IPS-11a (cell line): ENCODE data around the gene TMEM245.

Experiments used
- H3K4me3 ChIP-seq: one replicate; pipeline ENCODE4 v1.5.1; 2013; ENCODE audit warnings: low read depth, low read length, control low read depth

The TMEM245 gene

GRCh38 chr9:109107402-109108240, 12.1 kb downstream of the TMEM245 start:
- H3K4me3 ChIP-seq = no peak overlapping the region

GRCh38 chr9:109101810-109102209, 17.9 kb downstream of the TMEM245 start:
- no peak overlapping the region for H3K4me3 ChIP-seq

GRCh38 chr9:109101202-109101595, 18.5 kb downstream of the TMEM245 start:
- H3K4me3 ChIP-seq = no peak overlapping the region

GRCh38 chr9:109100543-109101201, 19.1 kb downstream of the TMEM245 start:
- no peak overlapping the region for H3K4me3 ChIP-seq

GRCh38 chr9:109098960-109099308, 20.8 kb downstream of the TMEM245 start:
- no peak overlapping the region for H3K4me3 ChIP-seq

GRCh38 chr9:109098171-109098959, 21.4 kb downstream of the TMEM245 start:
- H3K4me3 ChIP-seq = no peak overlapping the region

GRCh38 chr9:109097146-109097545, 22.6 kb downstream of the TMEM245 start:
- H3K4me3 ChIP-seq = no peak overlapping the region

GRCh38 chr9:109095321-109095720, 24.4 kb downstream of the TMEM245 start:
- no peak overlapping the region for H3K4me3 ChIP-seq

- H3K4me3 ChIP-seq = no peak overlapping the region
These were observed 25.5 kb downstream of the TMEM245 start for GRCh38 chr9:109094268-109094667.

- no peak overlapping the region for H3K4me3 ChIP-seq
These were observed 27.2 kb downstream of the TMEM245 start for GRCh38 chr9:109092587-109092986.

GRCh38 chr9:109092051-109092580, 27.6 kb downstream of the TMEM245 start:
- H3K4me3 ChIP-seq = no peak overlapping the region

- H3K4me3 ChIP-seq = no peak overlapping the region
These were observed 31.5 kb downstream of the TMEM245 start for GRCh38 chr9:109088221-109088620.

GRCh38 chr9:109087795-109088194, 32.0 kb downstream of the TMEM245 start:
- no peak overlapping the region for H3K4me3 ChIP-seq

GRCh38 chr9:109086221-109086620, 33.5 kb downstream of the TMEM245 start:
- H3K4me3 ChIP-seq = no peak overlapping the region

GRCh38 chr9:109085510-109085909, 34.2 kb downstream of the TMEM245 start:
- no peak overlapping the region for H3K4me3 ChIP-seq

- no peak overlapping the region for H3K4me3 ChIP-seq
These were observed 35.8 kb downstream of the TMEM245 start for GRCh38 chr9:109083813-109084405.

- no peak overlapping the region for H3K4me3 ChIP-seq
These were observed 36.6 kb downstream of the TMEM245 start for GRCh38 chr9:109083141-109083540.

- no peak overlapping the region for H3K4me3 ChIP-seq
These were observed 37.6 kb downstream of the TMEM245 start for GRCh38 chr9:109082091-109082620.

- no peak overlapping the region for H3K4me3 ChIP-seq
These were observed 45.4 kb downstream of the TMEM245 start for GRCh38 chr9:109074236-109074889.

GRCh38 chr9:109072821-109073435, 46.8 kb downstream of the TMEM245 start:
- no peak overlapping the region for H3K4me3 ChIP-seq
